Measurements from ENCODE around the gene PLCB1.
A peak's percentile ranks its signal among the peaks of the same experiment; 100 is the strongest.

The PLCB1 gene

GRCh38 chr20:8303651-8304050 lies 171.6 kb downstream of the PLCB1 start:
- Histone ChIP-seq H3K9me3 (ENCODE audit: control insufficient read depth, insufficient read depth, low read length) (no peaks in the 10 kb centered on the region), H3F3A (ENCODE audit: control insufficient read depth, insufficient read depth) (no peaks in the 10 kb centered on the region), H3K27ac (ENCODE audit: low read depth, low read length) (no peak overlapping the region), H3K27me3 (ENCODE audit: control insufficient read depth, low read length) (no peaks in the 10 kb centered on the region; the same call in 1 of the 2 replicates), H3K9me2 (replicated peaks; ENCODE audit: control insufficient read depth, low read length) (no peaks in the 10 kb centered on the region), H3K79me2 (ENCODE audit: control insufficient read depth, low read length) (no peaks in the 10 kb centered on the region), H4K20me1 (ENCODE audit: control insufficient read depth, insufficient read depth, low read depth, low read length) (no peaks in the 10 kb centered on the region), H3K4me1 (ENCODE audit: control insufficient read depth, low read length) (no peaks in the 10 kb centered on the region), H3K36me3 (ENCODE audit: control insufficient read depth, low read length) (no peaks in the 10 kb centered on the region), H3K4me2 (ENCODE audit: low read length) (no peak overlapping the region), H3K4me3 (ENCODE audit: low read length) (no peak overlapping the region)
- TF ChIP-seq EZH2phosphoT487 (IDR thresholded peaks at IDR 0.05; ENCODE audit: borderline replicate concordance, low read length) (no peak), CTCF (IDR thresholded peaks at IDR 0.05; ENCODE audit: low read depth, low read length, poor library complexity, severe bottlenecking) (no peak)

DNA sequence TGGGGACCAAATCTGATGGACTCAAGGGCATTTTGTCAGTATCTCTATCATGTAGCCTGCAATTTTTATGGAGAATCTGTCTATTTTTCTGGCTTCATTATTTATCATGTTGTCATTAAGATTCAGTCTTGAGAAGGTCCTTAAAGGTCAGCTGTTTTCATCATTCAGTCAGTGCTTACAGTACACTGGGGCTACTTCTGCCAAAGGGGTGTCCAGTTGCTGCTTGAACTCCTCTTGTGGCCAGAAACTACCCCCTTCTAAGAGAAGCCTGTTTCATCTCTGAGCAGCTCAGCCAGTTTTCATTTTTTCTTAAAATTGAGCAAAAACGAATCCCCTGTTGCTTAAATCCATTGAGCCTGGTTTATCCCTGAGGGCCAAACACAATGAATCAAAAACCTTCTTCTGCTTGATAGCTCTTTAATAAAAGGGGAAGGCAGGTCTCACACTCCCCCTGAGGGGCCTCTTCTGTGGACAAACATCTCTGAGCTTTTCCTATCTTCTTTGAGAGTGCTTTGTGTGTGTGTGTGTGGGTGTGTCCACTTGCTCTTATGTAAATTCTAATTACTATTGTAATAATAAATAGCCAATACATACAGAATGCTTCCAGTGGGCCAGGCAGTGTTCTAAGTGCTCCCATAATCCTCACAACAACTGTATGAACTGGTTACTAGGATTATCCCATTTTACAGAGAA lies 172.2 kb downstream of the PLCB1 start:
- no peaks in the 10 kb centered on the region for H4K20me1 ChIP-seq (ENCODE audit: control insufficient read depth, insufficient read depth, low read depth, low read length)
- no peaks in the 10 kb centered on the region for H3K9me3 ChIP-seq (ENCODE audit: control insufficient read depth, insufficient read depth, low read length)
- H3K79me2 ChIP-seq (ENCODE audit: control insufficient read depth, low read length) = no peaks in the 10 kb centered on the region
- no peak for TF ChIP-seq CTCF (IDR thresholded peaks at IDR 0.05; ENCODE audit: low read depth, low read length, poor library complexity, severe bottlenecking)
- TF ChIP-seq EZH2phosphoT487 (IDR thresholded peaks at IDR 0.05; ENCODE audit: borderline replicate concordance, low read length) = no peak
- no peak overlapping the region for H3K27ac ChIP-seq (ENCODE audit: low read depth, low read length)
- H3K4me2 ChIP-seq (ENCODE audit: low read length) = no peak overlapping the region
- H3K27me3 ChIP-seq (ENCODE audit: control insufficient read depth, low read length) = no peaks in the 10 kb centered on the region; the same call in 1 of the 2 replicates
- H3F3A ChIP-seq (ENCODE audit: control insufficient read depth, insufficient read depth) = no peaks in the 10 kb centered on the region
- H3K9me2 ChIP-seq (replicated peaks; ENCODE audit: control insufficient read depth, low read length) = no peaks in the 10 kb centered on the region
- no peaks in the 10 kb centered on the region for H3K4me1 ChIP-seq (ENCODE audit: control insufficient read depth, low read length)
- H3K4me3 ChIP-seq (ENCODE audit: low read length) = no peak overlapping the region
- no peaks in the 10 kb centered on the region for H3K36me3 ChIP-seq (ENCODE audit: control insufficient read depth, low read length)

- Histone ChIP-seq H4K20me1 (ENCODE audit: control insufficient read depth, insufficient read depth, low read depth, low read length) (no peaks in the 10 kb centered on the region), H3K4me2 (ENCODE audit: low read length) (no peak overlapping the region)
These were observed 173.4 kb downstream of the PLCB1 start for GRCh38 chr20:8305449-8305978.

More at GRCh38 chr20:8305449-8305978, 173.4 kb downstream of the PLCB1 start:
- no peaks in the 10 kb centered on the region for H3K36me3 ChIP-seq (ENCODE audit: control insufficient read depth, low read length)
- H3K9me2 ChIP-seq (replicated peaks; ENCODE audit: control insufficient read depth, low read length) = no peaks in the 10 kb centered on the region
- TF ChIP-seq EZH2phosphoT487 (IDR thresholded peaks at IDR 0.05; ENCODE audit: borderline replicate concordance, low read length) (no peak), CTCF (IDR thresholded peaks at IDR 0.05; ENCODE audit: low read depth, low read length, poor library complexity, severe bottlenecking) (peak; percentile 92)
- H3K4me3 ChIP-seq (ENCODE audit: low read length) = no peak overlapping the region
- no peak overlapping the region for H3K27ac ChIP-seq (ENCODE audit: low read depth, low read length)
- no peaks in the 10 kb centered on the region; the same call in 1 of the 2 replicates for H3K27me3 ChIP-seq (ENCODE audit: control insufficient read depth, low read length)
- H3K4me1 ChIP-seq (ENCODE audit: control insufficient read depth, low read length) = no peaks in the 10 kb centered on the region
- H3F3A ChIP-seq (ENCODE audit: control insufficient read depth, insufficient read depth) = no peaks in the 10 kb centered on the region
- H3K79me2 ChIP-seq (ENCODE audit: control insufficient read depth, low read length) = no peaks in the 10 kb centered on the region
- H3K9me3 ChIP-seq (ENCODE audit: control insufficient read depth, insufficient read depth, low read length) = no peaks in the 10 kb centered on the region
